ENCODE measurements around the gene ARL16. TPM values are rescaled to one million over a fixed set of nuclear protein-coding genes. Genes with fewer than 3 reads are reported as not detected.
"Not testable (repeated sequence)": the region's sequence is repeated elsewhere in the genome, so short reads cannot be mapped to it uniquely, and the experiment has no call there.

Gene ARL16
- total and polyA plus RNA-seq, 3 experiments from 2014 or later: 16.3 to 33.0 (median 19.7) TPM

- Mint-ChIP-seq H3K36me3 (peaks cover 0 to 27% (median 0%) of the 10 kb centered on the region in 3 donors), H3K27ac (peak overlapping the region in 1 of 8 donors; percentile 63), H3K4me1 (peaks cover 22 to 33% (median 26%) of the 10 kb centered on the region in 3 donors), H3K27me3 (peaks cover 0 to 3% of the 10 kb centered on the region in 2 donors), H3K4me3 (peak overlapping the region in 2 of 7 donors; percentile 15 to 85), H3K9me3 (no peaks in the 10 kb centered on the region)
- Histone ChIP-seq H3K4me3 (ENCODE audit: low read length) (no peak overlapping the region), H3K27me3 (ENCODE audit: insufficient read depth, low read length, poor library complexity, severe bottlenecking) (no peaks in the 10 kb centered on the region), H3K27ac (ENCODE audit: low read depth, low read length) (no peak overlapping the region), H3K9me3 (ENCODE audit: low read length) (no peaks in the 10 kb centered on the region), H3K4me1 (ENCODE audit: insufficient read depth, low read length) (peaks cover 17% of the 10 kb centered on the region), H3K36me3 (ENCODE audit: insufficient read depth, low read length) (no peaks in the 10 kb centered on the region)
- ChIA-PET CTCF (no interaction called here), POLR2A (no interaction called here)
- DNase-seq: no peak
Measured at GRCh38 chr17:81680150-81680549, 3.4 kb downstream of the ARL16 start.

DNA sequence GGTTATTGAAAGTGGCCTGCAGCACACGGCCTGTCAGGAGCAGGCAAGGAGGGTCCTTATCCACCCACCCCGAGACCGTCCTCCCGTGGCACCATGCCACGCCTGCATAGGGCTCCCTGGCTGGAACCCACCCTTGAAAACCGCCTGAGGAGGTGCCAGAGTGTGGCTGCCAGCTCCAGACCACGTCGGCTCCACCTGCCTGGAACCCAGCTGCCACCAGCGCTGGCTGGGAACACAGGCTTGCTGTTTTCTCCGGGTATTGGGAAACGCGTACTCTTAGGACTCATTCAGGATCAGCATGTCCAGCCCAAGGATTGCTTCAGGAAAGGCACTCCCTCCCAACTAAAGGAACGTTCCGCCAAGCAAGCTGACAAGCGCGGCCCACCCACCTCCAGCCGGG lies 6.7 kb downstream of the ARL16 start:
- H3K4me1 Mint-ChIP-seq: peaks cover 5 to 9% (median 7%) of the 10 kb centered on the region in 3 donors
- CTCF ChIA-PET: no interaction called here
- Histone ChIP-seq H3K4me1 (ENCODE audit: insufficient read depth, low read length) (no peaks in the 10 kb centered on the region), H3K36me3 (ENCODE audit: insufficient read depth, low read length) (peaks cover 9% of the 10 kb centered on the region), H3K27me3 (ENCODE audit: insufficient read depth, low read length, poor library complexity, severe bottlenecking) (no peaks in the 10 kb centered on the region), H3K9me3 (ENCODE audit: low read length) (no peaks in the 10 kb centered on the region), H3K4me3 (ENCODE audit: low read length) (no peak overlapping the region), H3K27ac (ENCODE audit: low read depth, low read length) (no peak overlapping the region)
- H3K4me3 Mint-ChIP-seq: no peak overlapping the region
- peaks cover 0 to 42% (median 0%) of the 10 kb centered on the region in 3 donors for H3K36me3 Mint-ChIP-seq
- no peaks in the 10 kb centered on the region for H3K27me3 Mint-ChIP-seq
- no peak overlapping the region for H3K27ac Mint-ChIP-seq
- no peaks in the 10 kb centered on the region for H3K9me3 Mint-ChIP-seq
- POLR2A ChIA-PET: interaction anchor here (1.1 kb wide), 1 partner anchor 10 kb away, joined by 4 read pairs; the partner anchor contains the start of genes CCDC137 and OXLD1
- DNase-seq: no peak

- POLR2A ChIA-PET: interaction anchor here (1.7 kb wide), 1 partner anchor 8 kb away, joined by 4 read pairs; the partner anchor contains the start of genes ARL16 and HGS
- H3K4me3 ChIP-seq (ENCODE audit: low read length); H3K27ac ChIP-seq (ENCODE audit: low read depth, low read length); H3K27me3 ChIP-seq (ENCODE audit: insufficient read depth, low read length, poor library complexity, severe bottlenecking); H3K9me3 Mint-ChIP-seq; H3K27me3 Mint-ChIP-seq; H3K9me3 ChIP-seq (ENCODE audit: low read length); H3K4me1 Mint-ChIP-seq; H3K4me1 ChIP-seq (ENCODE audit: insufficient read depth, low read length): not testable (repeated sequence)
- peak in 1 of 5 donors; percentile 33 for DNase-seq
- CTCF ChIA-PET: interaction anchor here (1.0 to 1.1 kb wide), 2 partner anchors 17 to 1102 kb away, joined by 3 read pairs; no protein-coding TSS in a partner anchor
- H3K36me3 Mint-ChIP-seq: peaks cover 0 to 45% (median 0%) of the 10 kb centered on the region in 3 donors
- peak overlapping the region in 1 of 7 donors; percentile 48 for H3K4me3 Mint-ChIP-seq
- H3K27ac Mint-ChIP-seq: peak overlapping the region in 1 of 8 donors; percentile 48
- peaks cover 18% of the 10 kb centered on the region for H3K36me3 ChIP-seq (ENCODE audit: insufficient read depth, low read length)
Measured at GRCh38 chr17:81675515-81676221, 7.9 kb downstream of the ARL16 start.

DNA sequence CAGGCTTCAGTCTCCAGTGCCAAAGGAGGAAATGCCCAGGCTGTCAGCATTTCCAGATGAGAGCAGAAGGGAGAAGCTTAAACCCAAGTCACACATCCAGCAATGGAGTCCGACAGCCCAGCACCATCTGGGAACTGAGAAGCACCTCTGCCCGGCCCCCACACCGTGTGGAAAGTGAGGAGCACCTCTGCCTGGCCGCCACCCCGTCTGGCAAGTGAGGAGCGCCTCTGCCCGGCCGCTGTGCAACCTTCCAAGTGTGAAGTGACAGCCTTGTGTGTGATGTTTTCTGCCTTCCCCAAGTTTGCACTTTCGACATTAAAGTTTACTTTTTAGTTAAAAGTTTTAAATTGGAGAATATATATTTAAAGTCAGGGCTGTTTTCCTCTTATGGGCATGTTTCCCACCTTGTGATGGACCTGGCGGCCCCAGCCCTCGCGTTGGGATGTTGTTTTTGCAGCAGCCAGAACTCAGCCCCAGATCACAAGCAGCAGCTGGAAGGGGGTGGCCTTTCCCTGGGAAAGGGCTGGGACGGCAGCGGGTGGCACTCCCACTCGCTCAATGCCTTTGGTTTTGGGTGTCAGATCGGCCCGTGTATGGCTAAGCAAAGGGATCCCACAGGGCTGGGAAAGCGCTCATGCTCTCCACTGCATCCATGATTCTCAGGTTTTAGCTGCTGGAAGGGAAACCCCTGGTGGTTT lies 9.9 kb downstream of the ARL16 start:
- Mint-ChIP-seq H3K9me3 (no peaks in the 10 kb centered on the region), H3K4me3 (no peak overlapping the region), H3K36me3 (peaks cover 0 to 50% (median 0%) of the 10 kb centered on the region in 3 donors), H3K4me1 (peaks cover 5 to 9% (median 7%) of the 10 kb centered on the region in 3 donors), H3K27ac (peak overlapping the region in 2 of 8 donors; percentile 20 to 54), H3K27me3 (no peaks in the 10 kb centered on the region)
- no peaks in the 10 kb centered on the region for H3K27me3 ChIP-seq (ENCODE audit: insufficient read depth, low read length, poor library complexity, severe bottlenecking)
- no peak overlapping the region for H3K4me3 ChIP-seq (ENCODE audit: low read length)
- POLR2A ChIA-PET: interaction anchor here (1.7 kb wide), 1 partner anchor 10 kb away, joined by 4 read pairs; the partner anchor contains the start of genes ARL16 and HGS
- no peaks in the 10 kb centered on the region for H3K9me3 ChIP-seq (ENCODE audit: low read length)
- H3K27ac ChIP-seq (ENCODE audit: low read depth, low read length): no peak overlapping the region
- DNase-seq: no peak
- peaks cover 28% of the 10 kb centered on the region for H3K36me3 ChIP-seq (ENCODE audit: insufficient read depth, low read length)
- no peaks in the 10 kb centered on the region for H3K4me1 ChIP-seq (ENCODE audit: insufficient read depth, low read length)
- CTCF ChIA-PET: no interaction called here

GRCh38 chr17:81672954-81673353 lies 10.6 kb downstream of the ARL16 start:
- POLR2A ChIA-PET: no interaction called here
- Mint-ChIP-seq H3K27me3 (no peaks in the 10 kb centered on the region), H3K4me3 (no peak overlapping the region), H3K9me3 (no peaks in the 10 kb centered on the region), H3K36me3 (peaks cover 0 to 56% (median 1%) of the 10 kb centered on the region in 3 donors), H3K27ac (peak overlapping the region in 1 of 8 donors; percentile 20), H3K4me1 (peaks cover 11 to 17% (median 11%) of the 10 kb centered on the region in 3 donors)
- no peak overlapping the region for H3K4me3 ChIP-seq (ENCODE audit: low read length)
- CTCF ChIA-PET: no interaction called here
- H3K9me3 ChIP-seq (ENCODE audit: low read length): no peaks in the 10 kb centered on the region
- H3K27ac ChIP-seq (ENCODE audit: low read depth, low read length): no peak overlapping the region
- H3K4me1 ChIP-seq (ENCODE audit: insufficient read depth, low read length): peaks cover 4% of the 10 kb centered on the region
- H3K27me3 ChIP-seq (ENCODE audit: insufficient read depth, low read length, poor library complexity, severe bottlenecking): no peaks in the 10 kb centered on the region
- H3K36me3 ChIP-seq (ENCODE audit: insufficient read depth, low read length): peaks cover 28% of the 10 kb centered on the region
- no peak for DNase-seq

DNA sequence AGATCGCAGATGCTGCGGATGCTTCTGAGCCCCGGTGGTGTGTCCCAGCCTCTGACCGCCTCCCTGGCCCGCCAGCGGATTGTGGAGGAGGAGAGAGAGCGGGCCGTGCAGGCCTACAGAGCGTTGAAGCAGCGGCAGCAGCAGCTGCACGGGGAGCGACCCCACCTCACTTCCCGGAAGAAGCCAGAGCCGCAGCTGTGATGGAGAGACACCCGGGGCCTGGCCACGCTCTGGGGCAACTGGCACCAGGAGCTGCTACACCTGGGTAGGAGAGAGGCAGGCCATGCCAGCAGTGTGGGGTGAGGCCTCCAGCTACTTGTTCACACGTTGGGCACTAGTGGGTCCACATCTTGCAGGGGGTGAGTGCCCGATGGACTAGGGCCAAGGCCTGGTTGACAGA lies 11.1 kb downstream of the ARL16 start:
- H3K27me3 ChIP-seq (ENCODE audit: insufficient read depth, low read length, poor library complexity, severe bottlenecking): no peaks in the 10 kb centered on the region
- H3K27ac Mint-ChIP-seq: peak overlapping the region in 1 of 8 donors; percentile 66
- no peak for DNase-seq
- H3K9me3 Mint-ChIP-seq: no peaks in the 10 kb centered on the region
- H3K4me3 ChIP-seq (ENCODE audit: low read length): no peak overlapping the region
- no peak overlapping the region for H3K4me3 Mint-ChIP-seq
- H3K36me3 ChIP-seq (ENCODE audit: insufficient read depth, low read length): peaks cover 28% of the 10 kb centered on the region
- H3K27ac ChIP-seq (ENCODE audit: low read depth, low read length): no peak overlapping the region
- H3K36me3 Mint-ChIP-seq: peaks cover 0 to 61% (median 4%) of the 10 kb centered on the region in 3 donors
- ChIA-PET POLR2A (no interaction called here), CTCF (no interaction called here)
- H3K27me3 Mint-ChIP-seq: no peaks in the 10 kb centered on the region
- peaks cover 9% of the 10 kb centered on the region for H3K4me1 ChIP-seq (ENCODE audit: insufficient read depth, low read length)
- H3K4me1 Mint-ChIP-seq: peaks cover 16 to 21% (median 16%) of the 10 kb centered on the region in 3 donors
- H3K9me3 ChIP-seq (ENCODE audit: low read length): no peaks in the 10 kb centered on the region

DNA sequence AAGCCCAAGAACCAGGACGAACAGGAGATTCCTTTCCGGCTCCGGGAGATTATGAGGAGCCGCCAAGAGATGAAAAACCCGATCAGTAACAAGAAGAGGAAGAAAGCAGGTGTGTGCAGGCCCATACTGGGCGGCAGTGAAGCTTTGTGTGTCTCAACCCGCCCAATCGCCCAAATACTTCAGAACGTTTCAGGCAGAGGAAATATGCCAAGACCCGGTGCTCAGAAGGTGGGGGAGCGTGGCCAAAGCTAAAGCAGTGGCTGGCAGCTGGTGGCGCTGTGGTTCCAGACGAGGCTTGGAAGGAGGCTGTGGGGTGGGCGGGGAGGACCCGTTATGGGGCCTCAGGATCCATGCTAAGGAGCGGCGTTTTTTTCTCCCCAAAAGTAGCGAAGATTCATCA lies 15.8 kb downstream of the ARL16 start:
- no peak for DNase-seq
- POLR2A ChIA-PET: interaction anchor here (0.6 to 1.5 kb wide), 2 partner anchors 16 to 55 kb away, joined by 3 to 5 read pairs; partner anchors contain the start of genes ARL16 and HGS
- Mint-ChIP-seq H3K4me1 (peaks cover 23 to 46% (median 38%) of the 10 kb centered on the region in 3 donors), H3K4me3 (peak overlapping the region; percentile 71 to 99 (median 94)), H3K27me3 (no peaks in the 10 kb centered on the region), H3K27ac (peak overlapping the region in 6 of 8 donors; percentile 23 to 88 (median 71)), H3K36me3 (peaks cover 0 to 56% (median 6%) of the 10 kb centered on the region in 3 donors), H3K9me3 (no peaks in the 10 kb centered on the region)
- Histone ChIP-seq H3K4me3 (ENCODE audit: low read length) (no peak overlapping the region), H3K4me1 (ENCODE audit: insufficient read depth, low read length) (peaks cover 45% of the 10 kb centered on the region), H3K9me3 (ENCODE audit: low read length) (no peaks in the 10 kb centered on the region), H3K36me3 (ENCODE audit: insufficient read depth, low read length) (peaks cover 26% of the 10 kb centered on the region), H3K27me3 (ENCODE audit: insufficient read depth, low read length, poor library complexity, severe bottlenecking) (no peaks in the 10 kb centered on the region), H3K27ac (ENCODE audit: low read depth, low read length) (no peak overlapping the region)
- CTCF ChIA-PET: interaction anchor here (1.2 kb wide), 1 partner anchor 17 kb away, joined by 3 read pairs; no protein-coding TSS in a partner anchor

Data from CD8-positive, alpha-beta memory T cell (primary cell).